ENCODE data around the gene LIN52.

LIN52 gene, protein sequence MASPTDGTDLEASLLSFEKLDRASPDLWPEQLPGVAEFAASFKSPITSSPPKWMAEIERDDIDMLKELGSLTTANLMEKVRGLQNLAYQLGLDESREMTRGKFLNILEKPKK

DNA sequence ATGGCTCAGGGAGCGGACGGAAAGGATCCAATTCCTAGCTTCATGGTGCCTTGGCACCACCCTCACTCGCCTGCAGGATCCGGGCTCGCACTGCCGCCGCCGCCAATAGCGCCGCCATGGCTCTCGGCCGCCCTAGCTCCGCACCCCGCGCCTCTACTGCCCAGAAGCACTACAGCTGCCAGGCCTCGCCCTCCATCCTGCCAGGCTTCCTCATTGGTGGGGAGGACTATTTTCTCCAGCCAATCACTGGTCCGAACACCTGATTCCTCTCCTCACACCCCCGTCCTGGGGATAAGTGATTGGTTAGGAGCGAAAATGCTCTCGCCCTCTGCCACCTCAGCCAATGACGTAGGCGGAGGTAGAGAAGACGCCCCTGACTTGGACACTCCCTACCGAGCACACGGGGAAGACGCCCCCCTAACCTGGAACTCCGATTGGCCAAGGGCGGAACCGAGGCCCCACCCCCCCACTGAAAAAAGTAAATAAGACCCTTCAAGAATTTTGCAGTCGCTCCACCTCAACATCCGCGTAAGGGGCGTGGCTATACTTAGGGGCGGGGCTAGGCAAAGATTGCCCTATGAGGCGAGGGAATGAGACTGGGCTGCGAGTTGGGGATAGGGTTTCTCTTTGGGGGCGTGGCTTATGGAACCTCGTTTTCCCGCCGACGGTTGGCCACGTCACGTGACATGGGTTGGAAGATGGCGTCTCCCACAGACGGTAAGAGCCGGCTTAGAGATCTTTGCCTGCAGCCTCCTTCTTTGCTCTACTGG, at the start of gene LIN52, which contains the start of gene ALDH6A1:
Gene LIN52 (plus strand): TSS at position 680 of the 770 bp plus-strand sequence. CDS start 19 bp downstream, at position 699.
Gene ALDH6A1 (minus strand): TSS at position 177 of the 770 bp plus-strand sequence. CDS start 59 bp downstream, at position 118.
- DNase-seq: peak; percentile 100

DNA sequence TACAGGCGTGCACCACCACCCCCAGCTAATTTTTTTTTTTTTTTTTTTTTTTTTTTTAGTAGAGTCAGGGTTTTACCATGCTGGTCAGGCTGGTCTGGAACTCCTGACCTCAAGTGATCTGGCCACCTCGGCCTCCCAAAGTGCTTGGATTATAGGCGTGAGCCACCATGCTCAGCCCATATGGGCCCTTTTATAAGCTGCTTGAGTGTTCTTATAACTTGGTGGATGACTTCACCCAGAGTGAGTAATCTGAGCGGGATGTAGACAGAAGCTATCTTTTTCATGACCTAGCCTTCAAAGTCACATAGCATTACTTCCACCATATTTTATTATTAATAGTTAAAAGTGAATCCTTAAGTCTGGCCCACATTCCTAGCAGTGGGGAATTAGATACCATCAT, 49.2 kb upstream of the LIN52 start:
- no peak for DNase-seq

DNA sequence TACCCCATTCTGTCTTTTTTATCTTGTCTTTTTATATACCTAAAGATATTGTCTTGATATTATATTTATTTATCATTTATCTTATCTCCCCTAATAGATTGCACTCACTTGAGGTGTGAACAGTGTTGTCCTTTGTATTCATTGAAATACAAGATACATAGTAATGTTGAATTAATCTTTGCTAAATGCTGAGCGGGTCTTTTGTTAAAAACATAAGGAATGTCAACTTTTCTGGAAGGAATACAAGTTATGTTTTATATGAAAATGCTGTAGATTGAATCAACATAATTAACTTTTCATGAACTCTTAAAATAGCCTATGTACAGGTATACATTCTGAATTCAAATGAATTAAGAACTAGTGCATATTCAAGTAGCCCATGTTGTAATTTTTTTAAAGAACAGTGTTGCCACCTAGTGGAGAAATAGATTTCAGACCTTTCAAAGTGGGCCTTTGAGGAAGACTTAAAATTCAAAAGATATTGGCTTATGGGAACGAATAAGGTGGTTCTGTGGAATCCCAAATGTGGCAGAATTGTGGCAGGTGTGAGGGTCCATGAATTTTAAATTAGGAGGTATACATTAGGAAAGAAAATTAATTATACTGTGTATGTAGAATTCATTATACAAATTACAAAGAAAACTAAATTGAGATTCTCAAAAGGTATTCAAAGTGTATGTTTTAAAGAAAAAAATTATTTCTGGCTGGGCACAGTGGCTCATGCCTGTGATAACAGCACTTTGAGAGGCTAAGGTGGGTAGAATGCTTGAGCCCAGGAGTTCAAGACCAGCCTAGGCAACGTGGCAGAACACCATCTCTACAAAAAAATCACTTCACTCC, 46.5 kb upstream of the LIN52 start:
- peak; percentile 3 for DNase-seq

DNA sequence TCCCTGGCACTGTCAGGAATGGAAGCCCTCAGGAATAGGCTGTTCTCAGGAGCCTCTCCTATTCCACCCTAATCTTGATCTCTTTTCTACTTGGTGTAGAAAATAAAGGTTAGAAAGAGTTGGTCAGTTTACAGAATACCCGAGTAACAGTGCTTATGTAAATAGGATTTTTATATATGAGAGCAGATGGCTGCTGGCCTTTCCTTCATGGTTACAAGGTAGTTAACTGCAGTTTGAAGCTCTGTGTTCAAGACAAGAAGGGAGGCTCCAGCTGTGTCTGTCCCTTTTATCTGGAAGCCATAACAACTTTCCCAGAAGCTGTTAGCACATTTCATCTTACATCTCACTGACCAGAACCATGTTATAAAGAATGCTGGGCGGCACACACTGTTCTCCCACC, 42.5 kb upstream of the LIN52 start:
- DNase-seq: no peak

DNA sequence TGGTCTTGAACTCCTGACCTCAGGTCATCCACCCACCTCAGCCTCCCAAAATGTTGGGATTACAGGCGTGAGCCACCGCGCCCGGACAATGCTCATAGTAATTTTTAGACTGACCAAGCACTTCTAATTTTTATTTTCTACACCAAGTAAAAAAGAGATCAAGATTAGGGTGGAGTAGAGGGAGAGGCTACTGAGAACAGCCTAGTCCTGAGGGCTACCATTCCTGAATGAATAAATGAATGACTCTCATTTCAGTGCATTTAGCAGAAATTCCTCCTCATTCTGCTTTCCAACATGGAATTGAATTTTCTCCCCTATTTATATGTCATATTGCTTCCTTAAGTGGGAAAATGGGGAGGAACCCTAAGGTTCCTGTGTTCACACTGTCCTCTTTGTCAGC, 39.2 kb upstream of the LIN52 start:
- no peak for DNase-seq

DNA sequence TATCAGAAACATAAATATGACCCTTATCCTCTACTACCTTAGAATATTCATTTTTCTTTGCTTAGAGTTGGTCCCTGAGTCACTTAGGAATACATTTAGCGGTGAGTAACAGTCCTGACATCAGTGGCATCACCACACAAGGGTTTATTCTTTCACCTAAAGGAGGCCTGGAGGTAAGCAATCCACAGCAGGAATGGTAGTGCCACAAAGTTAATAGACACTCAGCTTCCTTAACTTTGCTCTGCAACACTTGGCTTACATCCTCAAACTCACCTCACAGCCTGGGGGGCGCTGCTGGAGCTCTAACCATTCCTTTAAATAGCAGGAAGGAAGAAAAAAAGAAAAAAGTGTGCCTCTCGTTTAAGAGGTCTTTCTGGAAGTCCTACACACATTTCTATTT, 36.5 kb upstream of the LIN52 start:
- no peak for DNase-seq

DNA sequence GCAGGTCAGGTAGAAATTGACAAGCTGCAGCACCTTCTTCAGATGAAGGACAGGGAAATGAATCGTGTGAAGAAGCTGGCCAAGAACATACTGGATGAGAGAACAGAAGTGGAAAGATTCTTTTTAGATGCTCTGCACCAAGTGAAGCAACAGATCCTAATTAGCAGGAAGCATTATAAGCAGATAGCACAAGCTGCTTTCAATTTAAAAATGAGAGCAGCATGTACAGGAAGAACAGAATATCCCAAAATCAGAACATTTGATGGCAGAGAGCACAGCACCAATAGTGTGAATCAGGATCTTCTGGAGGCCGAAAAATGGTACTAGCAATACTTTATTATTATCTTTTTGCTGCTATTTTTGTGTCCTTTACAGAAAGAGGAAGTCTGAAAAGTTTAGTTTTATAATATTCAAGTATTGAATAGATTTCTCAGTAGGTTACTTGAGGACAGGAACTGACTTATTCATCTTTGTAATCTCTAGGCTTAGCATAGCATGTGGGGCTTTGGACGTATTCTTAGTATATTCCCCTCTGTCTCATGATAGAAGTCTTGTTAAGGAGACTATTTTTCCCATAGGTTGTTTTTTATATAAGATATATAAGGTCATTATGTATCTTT, 34.8 kb upstream of the LIN52 start:
- no peak for DNase-seq

DNA sequence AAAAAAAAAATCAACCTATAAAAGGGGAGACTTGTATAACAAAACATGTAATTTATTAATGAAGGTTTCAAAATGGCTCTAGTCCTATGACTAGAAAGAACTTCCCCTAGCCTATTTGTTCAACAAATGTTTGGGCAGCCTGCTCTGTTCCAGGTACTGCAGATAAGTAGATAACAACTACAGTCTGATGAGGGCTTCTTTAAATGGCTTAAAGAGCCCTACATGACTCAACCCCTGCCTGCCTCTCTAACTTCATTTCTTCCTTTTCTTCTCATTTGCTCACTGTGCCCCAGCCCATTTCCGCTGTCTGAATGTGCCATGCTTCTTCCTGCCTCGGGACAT, 22.0 kb upstream of the LIN52 start:
- DNase-seq: no peak

DNA sequence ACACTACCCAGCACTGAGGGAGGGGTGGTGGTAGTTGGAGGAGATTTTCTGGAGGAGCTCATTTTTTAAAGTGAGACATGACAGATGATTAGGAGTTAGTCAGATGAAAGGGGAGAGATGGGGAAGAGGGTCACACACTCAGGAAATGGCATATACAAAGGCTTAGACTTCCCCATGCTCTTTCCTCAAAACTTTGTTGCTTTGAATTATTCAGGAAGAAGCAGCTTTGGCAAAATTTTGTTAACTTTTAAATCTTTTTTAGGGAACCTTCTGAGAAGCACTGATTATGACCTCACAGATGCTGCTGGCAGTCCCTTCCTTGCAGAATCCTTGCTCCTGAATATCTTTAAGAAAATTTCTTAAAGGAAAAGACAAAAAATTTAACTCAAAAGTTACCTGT, 20.3 kb upstream of the LIN52 start:
- DNase-seq: no peak

DNA sequence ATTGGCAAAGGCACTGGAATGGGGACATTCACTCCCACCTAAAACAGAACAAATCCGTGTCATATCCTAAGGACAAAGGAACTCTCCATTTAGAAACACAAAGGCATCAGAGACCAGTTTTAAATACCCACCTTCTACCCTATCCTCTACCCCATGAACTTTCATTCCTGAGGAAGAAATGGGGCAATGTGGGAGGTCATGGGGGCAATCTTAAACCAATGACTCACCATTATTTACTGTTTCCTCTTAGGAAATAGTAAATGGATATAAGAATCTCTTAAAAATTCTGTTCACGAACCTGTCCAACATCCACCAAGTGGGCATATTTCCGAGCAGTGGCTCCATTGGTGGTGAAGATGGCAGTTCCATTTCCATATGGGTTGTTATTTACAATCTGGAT, 19.9 kb upstream of the LIN52 start:
- no peak for DNase-seq

DNA sequence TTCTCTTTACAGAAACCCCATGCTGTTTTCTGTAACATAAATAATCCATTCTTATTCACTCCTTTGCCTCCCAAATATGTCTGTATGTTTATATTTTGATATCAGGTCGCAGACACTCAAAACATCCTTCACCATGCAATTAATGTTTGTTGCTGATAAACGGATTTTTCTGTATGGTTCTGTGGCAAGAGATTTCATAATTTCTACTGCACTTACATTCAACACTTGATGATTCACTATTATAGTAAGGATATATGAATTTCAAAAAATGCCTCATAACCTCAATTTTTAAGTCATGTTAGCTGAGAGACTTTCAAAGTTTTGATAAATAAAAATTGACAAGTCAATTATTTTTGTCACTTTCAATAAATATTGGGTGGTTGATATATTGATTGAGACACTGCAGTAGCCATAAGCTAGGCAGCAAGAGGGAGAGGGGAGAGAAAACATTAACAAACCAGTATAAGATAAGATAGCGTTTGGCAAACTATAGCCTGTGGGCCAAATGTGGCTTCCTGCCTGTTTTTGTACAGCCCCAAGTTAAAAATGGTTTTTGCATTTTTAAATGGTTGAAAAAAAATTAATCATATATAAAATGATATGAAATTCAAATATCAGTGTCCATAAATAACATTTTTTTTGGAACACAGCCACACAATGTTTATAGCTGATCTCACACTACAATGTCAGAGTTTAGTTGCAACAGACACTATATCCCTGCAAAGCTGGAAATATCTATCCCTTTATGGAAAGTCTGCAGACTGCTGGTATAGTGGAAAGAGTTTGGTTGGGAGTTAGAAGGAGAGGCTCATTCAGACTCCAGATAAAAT, 18.8 kb upstream of the LIN52 start:
- DNase-seq: no peak

DNA sequence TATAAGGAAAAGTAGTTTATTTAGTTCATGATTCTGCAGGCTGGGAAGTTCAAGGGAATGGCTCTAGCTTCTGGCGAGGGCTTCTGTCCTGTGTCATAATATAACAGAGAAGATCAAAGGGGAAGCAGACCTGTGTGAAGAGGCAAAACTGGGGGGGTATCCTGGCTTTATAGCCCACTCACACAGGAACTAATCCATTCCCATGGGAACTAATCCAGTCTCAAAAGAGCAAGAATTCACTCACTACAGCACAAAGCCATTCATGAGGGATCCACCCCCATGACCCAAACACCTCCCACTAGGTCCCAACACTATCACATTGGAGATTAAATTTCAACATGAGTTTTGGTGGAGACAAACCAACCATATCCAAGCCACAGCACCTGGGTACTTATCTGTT, 7.4 kb upstream of the LIN52 start:
- no peak for DNase-seq

DNA sequence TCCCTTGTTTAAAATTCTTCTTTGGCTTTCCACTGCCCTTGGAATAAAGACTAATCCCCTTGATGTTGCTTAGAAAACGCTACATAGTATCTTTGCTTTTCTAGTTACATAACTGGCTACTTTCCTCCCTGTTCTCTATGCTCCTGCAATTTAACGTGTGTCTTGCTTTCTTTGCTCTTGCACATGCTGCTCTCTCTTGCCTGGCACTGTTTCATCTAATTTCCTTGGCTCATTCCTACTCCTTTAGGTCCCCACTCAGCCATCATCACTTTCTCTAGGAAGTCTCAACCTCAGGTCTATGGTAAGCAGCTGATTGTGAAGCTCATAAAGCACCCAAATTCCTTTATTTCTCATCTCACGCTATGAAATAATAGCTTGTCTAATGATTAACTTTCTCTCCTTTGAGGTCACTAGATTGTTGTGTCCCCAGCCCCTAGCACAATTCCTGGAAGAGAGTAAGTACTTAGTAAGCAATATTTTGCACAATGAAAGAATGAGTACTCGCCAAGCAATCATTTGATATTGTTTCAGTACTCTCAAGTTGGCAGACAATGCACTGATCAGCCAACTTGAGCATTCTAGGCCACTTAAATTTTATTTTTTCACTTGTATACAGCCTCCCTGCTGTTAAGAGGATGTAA, 3.8 kb upstream of the LIN52 start:
- no peak for DNase-seq

DNA sequence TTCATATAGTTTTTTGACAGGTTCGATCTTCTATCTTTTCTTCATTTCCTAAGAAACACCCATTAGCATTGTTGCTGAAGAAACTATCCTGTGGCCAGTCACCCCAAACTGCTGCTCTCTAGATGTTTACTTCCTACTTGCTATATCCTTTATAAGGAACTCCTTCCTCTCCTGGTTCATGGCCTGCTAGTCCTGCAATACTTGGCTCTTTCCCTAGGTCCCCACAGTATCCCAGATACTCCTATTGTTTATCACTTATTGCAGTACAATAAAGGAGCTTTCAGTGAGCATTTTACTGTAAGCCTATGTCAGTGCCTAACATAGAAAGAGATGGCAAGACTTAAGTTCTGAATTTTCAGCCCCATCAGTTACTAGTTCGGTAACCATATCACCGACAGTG, 3.3 kb upstream of the LIN52 start:
- no peak for DNase-seq

DNA sequence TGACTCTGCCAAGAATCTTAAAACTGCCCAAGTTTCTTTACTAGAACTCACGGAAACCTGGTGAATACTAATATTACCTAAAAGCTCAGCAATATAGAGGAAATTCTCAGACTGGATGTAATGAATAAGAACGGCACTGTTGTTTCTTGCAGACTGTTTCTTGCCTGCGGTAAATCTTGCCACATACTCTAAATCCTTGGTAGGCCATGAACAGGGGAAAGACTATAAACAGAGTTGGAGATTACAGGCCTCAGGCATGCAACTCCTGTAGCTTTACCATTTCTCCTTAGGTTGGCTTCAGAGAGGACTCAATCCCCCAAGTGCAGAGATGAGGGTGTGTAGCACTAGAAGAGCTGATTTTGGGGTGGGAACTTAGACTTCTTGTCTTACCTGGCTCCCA, 1.6 kb upstream of the LIN52 start:
- DNase-seq: no peak

DNA sequence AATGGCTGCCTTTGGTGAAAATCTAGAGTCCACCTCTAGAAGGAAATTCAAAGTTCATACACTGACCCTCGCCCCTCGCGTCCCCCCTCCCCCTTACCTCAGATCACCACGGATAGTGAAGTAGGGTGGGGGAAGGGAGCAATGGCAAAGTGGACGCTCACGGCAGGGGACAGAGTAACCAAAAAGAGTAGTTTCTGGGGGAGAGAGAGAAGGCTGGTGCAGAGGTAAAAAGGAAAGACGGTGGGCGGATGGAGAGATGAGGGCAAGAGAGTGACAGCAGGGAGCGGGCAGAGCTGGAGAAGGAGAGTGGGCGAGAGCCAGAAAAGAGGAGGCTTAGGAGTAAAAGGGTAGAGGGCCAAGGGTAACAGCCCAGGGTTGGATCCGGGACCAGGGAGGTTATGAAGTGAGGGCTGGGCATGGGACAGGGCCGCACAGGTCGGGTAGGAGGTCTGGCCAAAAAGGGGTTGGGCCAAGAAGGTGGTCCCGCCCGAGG, 926 bp upstream of the LIN52 start:
- DNase-seq: no peak

DNA sequence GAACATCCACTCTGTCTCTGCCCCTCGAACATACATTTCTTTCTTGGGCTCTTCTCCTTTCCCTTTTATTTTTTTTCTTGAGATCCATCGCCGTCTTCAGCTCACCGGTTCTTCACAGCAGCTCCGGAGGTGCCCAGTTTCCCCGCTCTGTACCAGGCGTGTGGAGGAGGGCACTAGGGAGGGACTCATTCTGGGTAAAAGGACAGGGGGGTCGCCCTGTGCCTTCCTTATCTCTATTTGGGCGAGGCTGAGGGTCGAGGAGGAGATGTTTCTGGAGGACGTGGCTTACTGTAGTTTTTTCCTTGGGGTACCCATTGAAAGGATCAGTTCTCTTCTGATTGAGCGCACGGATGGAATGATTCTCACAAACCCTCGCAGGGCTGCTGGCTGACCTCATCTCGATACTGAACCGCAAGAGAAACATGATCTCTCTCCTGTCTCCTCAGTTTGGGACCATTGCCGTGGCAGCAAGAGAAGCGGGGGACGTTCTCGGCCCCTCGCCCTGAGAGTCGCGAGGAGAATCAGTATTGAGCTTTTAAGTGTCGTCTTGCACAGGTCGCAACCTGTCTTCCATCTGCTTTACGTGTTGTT, 386 bp downstream of the LIN52 start:
- DNase-seq: no peak

DNA sequence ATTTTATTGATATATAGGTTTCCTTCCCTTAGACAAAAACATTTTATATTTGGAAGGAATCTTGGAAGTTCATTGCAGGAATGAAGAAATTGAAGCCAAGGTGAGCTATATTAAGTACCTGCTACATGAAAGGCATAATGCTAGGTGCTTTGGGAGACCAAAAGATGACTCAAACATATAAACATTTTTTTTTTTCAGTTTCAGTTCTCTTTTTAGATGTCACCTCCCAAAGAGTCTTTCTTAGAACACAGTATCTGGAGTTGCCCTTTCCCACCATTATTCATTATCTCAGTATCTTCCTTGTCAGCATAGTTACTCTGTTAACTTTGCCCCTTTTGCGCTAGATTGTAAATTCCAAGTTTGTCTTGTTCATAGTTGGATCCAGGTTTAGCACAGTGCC, 1.1 kb downstream of the LIN52 start:
- DNase-seq: no peak

DNA sequence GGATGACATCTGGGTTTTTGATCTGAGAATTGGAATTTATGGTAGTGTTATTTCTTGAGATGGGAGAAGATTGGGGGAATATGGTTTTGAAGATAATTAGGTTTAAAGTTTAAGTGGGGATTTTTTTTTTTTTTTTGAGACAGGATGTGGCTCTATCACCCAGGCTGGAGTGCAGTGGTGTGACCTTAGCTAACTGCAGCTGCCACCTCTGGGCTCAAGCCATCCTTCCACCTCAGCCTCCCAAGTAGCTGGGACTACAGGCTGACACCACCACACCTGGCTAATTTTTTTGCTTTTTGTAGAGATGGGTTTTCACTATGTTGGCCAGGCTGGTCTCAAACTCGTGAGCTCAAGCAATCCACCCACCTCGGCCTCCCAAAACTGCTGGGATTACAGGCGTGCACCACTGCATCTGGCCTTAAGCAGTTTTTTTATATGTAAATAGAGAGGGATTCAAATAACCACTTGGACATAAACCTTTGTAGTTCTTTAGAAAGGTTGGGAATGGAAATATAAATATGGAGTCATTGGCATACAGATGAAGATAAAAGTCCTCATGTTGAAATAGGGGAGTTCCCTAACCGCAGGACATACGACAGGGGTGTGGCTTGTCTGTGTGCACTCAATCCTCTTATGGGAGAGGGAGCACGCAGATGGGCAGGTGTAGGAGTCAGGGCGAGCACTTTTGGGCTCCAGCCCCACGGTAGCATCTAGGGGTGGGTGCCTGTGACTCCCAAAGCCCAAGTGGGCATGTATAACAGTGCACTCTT, 4.7 kb downstream of the LIN52 start:
- DNase-seq: no peak

DNA sequence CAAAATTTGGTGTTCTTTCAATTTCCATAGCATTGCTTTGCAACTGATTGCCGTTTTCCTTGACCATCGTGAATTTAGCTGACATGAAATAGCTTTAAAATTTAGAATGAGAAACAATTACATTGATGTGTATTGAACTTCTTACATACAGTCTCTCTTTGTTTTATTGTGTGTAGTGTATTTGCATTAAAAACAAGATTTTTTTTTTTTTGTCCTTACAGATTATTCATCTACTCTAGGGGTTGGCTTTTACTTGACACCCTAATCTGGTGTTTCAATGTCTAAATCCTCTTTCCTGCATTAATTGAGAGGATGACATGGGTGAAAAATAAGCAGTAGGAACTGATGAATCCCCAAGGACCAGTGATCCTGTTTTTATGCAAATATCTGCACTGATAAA, 20.6 kb downstream of the LIN52 start:
- no peak for DNase-seq

DNA sequence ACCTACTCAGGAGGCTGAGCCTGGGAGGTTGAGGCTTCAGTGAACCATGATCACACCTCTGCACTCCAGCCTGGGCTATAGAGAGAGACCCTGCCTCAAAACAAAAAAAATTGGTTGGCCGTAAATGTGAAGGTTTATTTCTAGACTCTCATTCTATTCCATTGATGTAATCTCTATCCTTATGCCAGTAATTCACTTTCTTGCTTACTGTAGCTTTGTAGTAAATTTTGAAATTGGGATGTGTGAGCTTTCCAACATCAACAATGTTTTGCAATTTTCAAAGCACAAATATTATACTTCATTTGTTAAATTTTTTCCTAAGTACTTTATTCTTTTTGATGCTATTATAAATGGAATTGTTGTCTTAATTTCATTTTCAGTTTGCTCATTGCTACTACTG, 24.6 kb downstream of the LIN52 start:
- DNase-seq: no peak

Data from NCI-H1048 (cell line).